Activated T-cell treated with anti-CD3 and anti-CD28 coated beads, Interleukin-2, amount 50 U/mL, for 24 hours (primary cell): ENCODE measurements around the gene TRPT1.

Source experiments
- DNase-seq: peaks from one replicate; pipeline ENCODE4 v3.0.0-alpha.2; 2020
- H3K27ac Mint-ChIP-seq: 2 replicates; pipeline ENCODE4 v1.8.0; 2020; ENCODE audit warnings: mild to moderate bottlenecking, mixed read lengths
- H3K27me3 Mint-ChIP-seq: 2 replicates; pipeline ENCODE4 v1.8.0; 2020; ENCODE audit warnings: mixed read lengths
- H3K36me3 Mint-ChIP-seq: 2 replicates; pipeline ENCODE4 v1.8.0; 2020; ENCODE audit warnings: low read depth, mixed read lengths
- H3K4me1 Mint-ChIP-seq: 2 replicates; pipeline ENCODE4 v1.8.0; 2020; ENCODE audit warnings: low read depth, mixed read lengths
- H3K4me3 Mint-ChIP-seq: 2 replicates; pipeline ENCODE4 v1.8.0; 2020; ENCODE audit warnings: mild to moderate bottlenecking, moderate library complexity, mixed read lengths
- H3K9me3 Mint-ChIP-seq: 2 replicates; pipeline ENCODE4 v1.8.0; 2020; ENCODE audit warnings: mixed read lengths

TRPT1 gene

GRCh38 chr11:64180891-64181290, 45.1 kb downstream of the TRPT1 start:
- no peak overlapping the region for H3K4me3 Mint-ChIP-seq
- no peaks in the 10 kb centered on the region for H3K9me3 Mint-ChIP-seq
- H3K27ac Mint-ChIP-seq, result no peak overlapping the region
- H3K36me3 Mint-ChIP-seq, result peaks cover 34% of the 10 kb centered on the region
- no peak for DNase-seq
- H3K4me1 Mint-ChIP-seq, result peaks cover 56% of the 10 kb centered on the region
- no peaks in the 10 kb centered on the region for H3K27me3 Mint-ChIP-seq

DNA sequence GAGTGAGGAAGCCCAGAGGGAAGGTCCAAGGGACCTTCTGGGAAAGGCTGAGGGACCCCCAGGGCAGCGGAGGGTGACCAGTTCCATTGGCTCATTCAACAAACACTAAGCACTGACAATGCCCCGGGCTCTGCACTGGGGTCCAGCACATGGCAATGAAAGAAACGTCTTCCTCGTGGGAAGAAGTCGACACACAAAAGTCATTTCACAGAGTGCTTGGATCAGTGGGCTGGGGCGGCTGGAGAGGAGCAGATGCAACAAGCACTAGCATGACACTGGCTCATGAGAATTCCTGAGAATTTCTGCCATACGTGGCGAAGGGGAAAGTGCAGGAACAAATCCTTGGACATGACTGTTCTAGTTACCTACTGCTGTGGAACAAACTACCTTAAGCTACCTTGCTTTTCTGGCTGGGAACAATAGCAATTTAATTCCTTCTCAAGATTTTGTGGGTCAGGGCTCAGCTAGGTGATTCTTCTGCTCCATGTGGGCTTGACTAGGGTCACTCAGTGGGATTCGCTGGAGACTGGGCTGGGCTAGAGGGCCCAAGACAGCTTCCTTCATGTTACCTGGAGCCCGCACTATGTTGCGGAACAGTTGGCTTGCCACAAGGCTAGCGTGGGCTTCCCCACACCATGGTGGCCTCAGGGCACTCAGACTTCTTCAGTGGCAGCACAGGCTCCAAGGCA, 46.9 kb downstream of the TRPT1 start:
- Mint-ChIP-seq H3K36me3 (peaks cover 30% of the 10 kb centered on the region), H3K4me1 (peaks cover 51% of the 10 kb centered on the region), H3K27me3 (no peaks in the 10 kb centered on the region), H3K4me3 (no peak overlapping the region), H3K27ac (no peak overlapping the region), H3K9me3 (peaks cover 2% of the 10 kb centered on the region)
- no peak for DNase-seq

GRCh38 chr11:64178203-64178602, 47.8 kb downstream of the TRPT1 start:
- H3K27ac Mint-ChIP-seq, result no peak overlapping the region
- no peak overlapping the region for H3K4me3 Mint-ChIP-seq

DNA sequence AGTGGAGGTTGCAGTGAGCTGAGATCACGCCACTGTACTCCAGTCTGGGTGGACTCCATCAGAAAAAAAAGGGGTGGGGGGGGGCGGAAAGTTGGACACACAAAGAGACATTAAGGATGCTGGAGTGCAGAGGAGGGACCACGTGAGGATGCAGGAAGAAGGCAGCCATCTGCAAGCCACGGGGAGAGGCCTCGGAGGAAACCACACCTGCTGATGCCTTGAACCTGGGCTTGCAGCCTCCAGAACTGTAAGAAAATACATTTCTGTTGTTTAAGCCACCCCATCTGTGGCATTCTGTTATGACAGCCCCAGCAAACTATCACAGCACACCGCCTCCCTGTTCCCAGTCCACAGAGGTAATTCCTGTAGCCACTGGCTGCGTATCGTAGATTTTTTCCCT, 49.2 kb downstream of the TRPT1 start:
- Mint-ChIP-seq H3K36me3 (peaks cover 31% of the 10 kb centered on the region), H3K27me3 (no peaks in the 10 kb centered on the region), H3K4me1 (peaks cover 33% of the 10 kb centered on the region), H3K4me3 (no peak overlapping the region), H3K9me3 (peaks cover 7% of the 10 kb centered on the region), H3K27ac (no peak overlapping the region)
- DNase-seq, result no peak

More at GRCh38 chr11:64178203-64178602, 47.8 kb downstream of the TRPT1 start:
- no peak for DNase-seq
- Mint-ChIP-seq H3K36me3 (peaks cover 34% of the 10 kb centered on the region), H3K27me3 (no peaks in the 10 kb centered on the region), H3K9me3 (peaks cover 7% of the 10 kb centered on the region), H3K4me1 (peaks cover 42% of the 10 kb centered on the region)
